HepG2 (cell line): ENCODE data around the gene RAP2A. TPM values are rescaled to one million over a fixed set of nuclear protein-coding genes. Genes with fewer than 3 reads are reported as not detected.

Experiments
- ATAC-seq: fragments of 200-7000 bp; cut with Tn5 transposase; 3 replicates; pipeline ENCODE4 v1.9.1; 2020; ENCODE audit warnings: mild to moderate bottlenecking, moderate library complexity
- BruUV-seq: library from RNA; stranded (reverse); fragments of 400-500 nt; replicated peaks from 2 replicates; lab custom pipeline; 2021; lab: Mats Ljungman, UMichigan
- CTCF ChIA-PET: fragments of 300-600 bp; formaldehyde crosslinking; extraction: SDS; loops from one replicate; lab custom pipeline; 2021; ENCODE audit warnings: low total read pairs, inconsistent platforms, low intra/inter-chr PET ratio; lab: Yijun Ruan, JAX
- POLR2A ChIA-PET: fragments of 350-600 bp; sonication (Branson Sonifier 250); formaldehyde crosslinking; loops from one replicate; lab custom pipeline; 2020; ENCODE audit warnings: antibody characterized with exemption, inconsistent platforms; lab: Yijun Ruan, JAX
- DNase-seq: peaks from one replicate; pipeline ENCODE4 v3.0.0-alpha.2; 2015; ENCODE audit warnings: low spot score
- FAIRE-seq: peaks from 3 replicates; lab custom pipeline; 2011; peaks lifted over from hg19 to GRCh38; lab: Jason Lieb, UNC
- H2AFZ ChIP-seq: one replicate; pipeline ENCODE4 v1.6.1; 2011; ENCODE audit warnings: low read length, inconsistent platforms
- H3K27ac ChIP-seq: fragments of 300-600 bp; 3 replicates; pipeline ENCODE4 v1.8.0; 2011; ENCODE audit warnings: mixed run types, mild to moderate bottlenecking, mixed read lengths, low read length, inconsistent platforms; ENCODE audit not compliant: insufficient read depth; ENCODE audit errors: extremely low read length
- H3K27me3 ChIP-seq, 2 experiments: fragments of 200-600 bp in 1 of 2; 2 replicates in 1 of 2; 3 replicates in 1 of 2; pipeline versions ENCODE4 v1.6.0 to v1.8.0; 2011; ENCODE audit warnings: low read length in 2 of 2, mild to moderate bottlenecking in 2 of 2, moderate library complexity in 2 of 2, inconsistent platforms in 1 of 2; ENCODE audit not compliant: insufficient read depth in 2 of 2, control insufficient read depth in 1 of 2
- H3K36me3 ChIP-seq, 2 experiments: fragments of 200-600 bp in 1 of 2; replicated peaks in 1 of 2; 2 replicates in 1 of 2; 3 replicates in 1 of 2; pipeline versions ENCODE4 v1.5.1 to v1.8.0; 2011; ENCODE audit warnings: low read length in 2 of 2, inconsistent platforms in 1 of 2; ENCODE audit not compliant: insufficient read depth in 2 of 2, control insufficient read depth in 1 of 2
- H3K4me1 ChIP-seq: 2 replicates; pipeline ENCODE4 v1.5.1; 2012; ENCODE audit warnings: low read length, inconsistent platforms; ENCODE audit not compliant: insufficient read depth
- H3K4me2 ChIP-seq: 2 replicates; pipeline ENCODE4 v1.6.0; 2011; ENCODE audit warnings: low read depth, low read length, inconsistent platforms
- H3K4me3 ChIP-seq, 3 experiments: fragments of 200-600 bp in 1 of 3; sonication (generic), shearing (Covaris generic) in 1 of 3; replicated peaks in 1 of 3; 2 replicates each; pipeline ENCODE4 v1.5.1; 2011 to 2016; ENCODE audit warnings: low read length in 3 of 3, inconsistent platforms in 2 of 3, low read depth in 2 of 3, mild to moderate bottlenecking in 2 of 3, control low read depth in 1 of 3, mixed read lengths in 1 of 3; ENCODE audit not compliant: insufficient read depth in 1 of 3
- H3K79me2 ChIP-seq: one replicate; pipeline ENCODE4 v1.6.1; 2011; ENCODE audit warnings: low read length, inconsistent platforms; ENCODE audit not compliant: insufficient read depth
- H3K9ac ChIP-seq: 2 replicates; pipeline ENCODE4 v1.6.0; 2011; ENCODE audit warnings: mild to moderate bottlenecking, low read depth, low read length, inconsistent platforms; ENCODE audit not compliant: insufficient read depth
- H3K9me3 ChIP-seq: 2 replicates; pipeline ENCODE4 v1.5.1; 2012; ENCODE audit warnings: mild to moderate bottlenecking, low read length
- H4K20me1 ChIP-seq: 2 replicates; pipeline ENCODE4 v1.6.0; 2011; ENCODE audit warnings: inconsistent platforms, mild to moderate bottlenecking, low read length, moderate library complexity; ENCODE audit not compliant: insufficient read depth
- JUN ChIP-seq: sonication (generic); formaldehyde crosslinking; IDR thresholded peaks from 2 replicates; pipeline ENCODE4 v1.4.0; 2020; ENCODE audit warnings: mild to moderate bottlenecking, missing genetic modification reagents
- SATB2 ChIP-seq: sonication (generic); formaldehyde crosslinking; IDR thresholded peaks from 2 replicates; pipeline ENCODE4 v1.5.0; 2020; ENCODE audit warnings: missing genetic modification reagents
- SP4 ChIP-seq: sonication (generic); formaldehyde crosslinking; IDR thresholded peaks from 2 replicates; pipeline ENCODE4 v1.8.1; 2023; ENCODE audit warnings: mild to moderate bottlenecking, missing genetic modification reagents
- ZSCAN21 ChIP-seq: sonication (generic); formaldehyde crosslinking; IDR thresholded peaks from 2 replicates; pipeline ENCODE4 v1.8.0; 2022; ENCODE audit warnings: mild to moderate bottlenecking, missing genetic modification reagents, moderate library complexity, borderline replicate concordance
- WGBS: methylation state at CpG from one replicate; pipeline ENCODE4 v1.1.6; 2017; ENCODE audit warnings: low lambda C conversion rate; 5-methylcytosine and 5-hydroxymethylcytosine counted together
- in situ Hi-C: cut with HindIII; loops from 2 replicates; pipeline ENCODE4 v1.10.0; 2017; ENCODE audit warnings: low pct_unique_long_range_greater_than_20kb; ENCODE audit not compliant: extremely low pct_ligation_motif_present
- intact Hi-C: fragments of 100-400 bp; cut with micrococcal nuclease; formaldehyde crosslinking; loops from one replicate; pipeline ENCODE4 v1.10.0; 2022; ENCODE audit not compliant: unreplicated experiment
- polyA plus RNA-seq, 8 experiments: library from polyadenylated mRNA; depleted of rRNA in 3 of 8; stranded (reverse) in 7 of 8; unstranded in 1 of 8; fragments of >200 nt; fragmentation: Illumina TruSeq in 4 of 8; extraction: Trizol in 4 of 8; gene quantifications; 2 replicates each; pipeline versions ENCODE4 v1.2.1 to v1.2.3, GENCODE V29; 2011 to 2016; ENCODE audit warnings: low read depth in 4 of 8, missing spikeins in 1 of 8, mixed read lengths in 1 of 8; ENCODE audit not compliant: insufficient read depth in 1 of 8
- total RNA-seq, 5 experiments: library from RNA; depleted of rRNA; stranded (reverse); fragments of >200 nt; fragmentation: Illumina TruSeq; extraction: Trizol; gene quantifications; 2 replicates each; pipeline ENCODE4 v1.2.3, GENCODE V29; 2016; ENCODE audit warnings: low read depth in 1 of 5
- TF ChIP-seq, protein P1 (sequence below): sonication (generic); formaldehyde crosslinking; IDR thresholded peaks from one replicate; pipeline ENCODE4 v1.5.1; 2020; ENCODE audit warnings: mild to moderate bottlenecking, missing genetic modification reagents; ENCODE audit errors: not compliant biosample characterization
- TF ChIP-seq, protein P2 (sequence below): sonication (generic); formaldehyde crosslinking; IDR thresholded peaks from 2 replicates; pipeline ENCODE4 v1.8.0; 2022; ENCODE audit warnings: mild to moderate bottlenecking, missing genetic modification reagents; ENCODE audit not compliant: insufficient replicate concordance
- TF ChIP-seq, protein P3 (sequence below): sonication (generic); formaldehyde crosslinking; IDR thresholded peaks from 2 replicates; pipeline ENCODE4 v1.8.1; 2023; ENCODE audit warnings: mild to moderate bottlenecking, inconsistent platforms, moderate library complexity, missing genetic modification reagents, borderline replicate concordance
- TF ChIP-seq, protein P4 (sequence below): sonication (generic); formaldehyde crosslinking; IDR thresholded peaks from 2 replicates; pipeline ENCODE4 v1.4.0; 2020; ENCODE audit warnings: missing genetic modification reagents
- TF ChIP-seq, protein P5 (sequence below): sonication (generic); formaldehyde crosslinking; IDR thresholded peaks from 2 replicates; pipeline ENCODE4 v1.4.0; 2020; ENCODE audit warnings: missing genetic modification reagents

RAP2A gene
- total and polyA plus RNA-seq, 2 of the 13 experiments (the other 11 are each of a cell fraction or from before 2014, with no cell fraction given): 9.9 to 23.1 TPM

DNA sequence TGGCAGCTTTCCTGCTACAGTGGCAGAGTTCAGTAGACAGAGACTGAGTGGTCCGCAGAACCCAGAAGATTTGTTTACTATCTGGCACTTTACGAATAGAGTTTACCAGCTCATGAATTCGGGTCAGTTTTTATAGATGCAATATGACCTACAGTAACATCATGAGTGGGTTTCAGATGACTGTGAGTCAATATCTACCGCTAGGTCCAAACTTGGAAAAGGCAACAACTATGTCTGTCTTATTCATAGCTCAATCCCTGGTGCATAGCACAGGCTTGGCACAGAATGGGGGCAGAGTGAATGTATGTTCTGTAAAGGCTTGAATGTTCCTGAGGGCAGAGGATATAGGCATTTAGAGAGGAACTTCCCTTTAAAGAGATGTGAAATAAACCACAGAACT is 65.2 kb downstream of the RAP2A start:
- no peak overlapping the region for H3K4me2 ChIP-seq
- TF ChIP-seq, protein P1, sequence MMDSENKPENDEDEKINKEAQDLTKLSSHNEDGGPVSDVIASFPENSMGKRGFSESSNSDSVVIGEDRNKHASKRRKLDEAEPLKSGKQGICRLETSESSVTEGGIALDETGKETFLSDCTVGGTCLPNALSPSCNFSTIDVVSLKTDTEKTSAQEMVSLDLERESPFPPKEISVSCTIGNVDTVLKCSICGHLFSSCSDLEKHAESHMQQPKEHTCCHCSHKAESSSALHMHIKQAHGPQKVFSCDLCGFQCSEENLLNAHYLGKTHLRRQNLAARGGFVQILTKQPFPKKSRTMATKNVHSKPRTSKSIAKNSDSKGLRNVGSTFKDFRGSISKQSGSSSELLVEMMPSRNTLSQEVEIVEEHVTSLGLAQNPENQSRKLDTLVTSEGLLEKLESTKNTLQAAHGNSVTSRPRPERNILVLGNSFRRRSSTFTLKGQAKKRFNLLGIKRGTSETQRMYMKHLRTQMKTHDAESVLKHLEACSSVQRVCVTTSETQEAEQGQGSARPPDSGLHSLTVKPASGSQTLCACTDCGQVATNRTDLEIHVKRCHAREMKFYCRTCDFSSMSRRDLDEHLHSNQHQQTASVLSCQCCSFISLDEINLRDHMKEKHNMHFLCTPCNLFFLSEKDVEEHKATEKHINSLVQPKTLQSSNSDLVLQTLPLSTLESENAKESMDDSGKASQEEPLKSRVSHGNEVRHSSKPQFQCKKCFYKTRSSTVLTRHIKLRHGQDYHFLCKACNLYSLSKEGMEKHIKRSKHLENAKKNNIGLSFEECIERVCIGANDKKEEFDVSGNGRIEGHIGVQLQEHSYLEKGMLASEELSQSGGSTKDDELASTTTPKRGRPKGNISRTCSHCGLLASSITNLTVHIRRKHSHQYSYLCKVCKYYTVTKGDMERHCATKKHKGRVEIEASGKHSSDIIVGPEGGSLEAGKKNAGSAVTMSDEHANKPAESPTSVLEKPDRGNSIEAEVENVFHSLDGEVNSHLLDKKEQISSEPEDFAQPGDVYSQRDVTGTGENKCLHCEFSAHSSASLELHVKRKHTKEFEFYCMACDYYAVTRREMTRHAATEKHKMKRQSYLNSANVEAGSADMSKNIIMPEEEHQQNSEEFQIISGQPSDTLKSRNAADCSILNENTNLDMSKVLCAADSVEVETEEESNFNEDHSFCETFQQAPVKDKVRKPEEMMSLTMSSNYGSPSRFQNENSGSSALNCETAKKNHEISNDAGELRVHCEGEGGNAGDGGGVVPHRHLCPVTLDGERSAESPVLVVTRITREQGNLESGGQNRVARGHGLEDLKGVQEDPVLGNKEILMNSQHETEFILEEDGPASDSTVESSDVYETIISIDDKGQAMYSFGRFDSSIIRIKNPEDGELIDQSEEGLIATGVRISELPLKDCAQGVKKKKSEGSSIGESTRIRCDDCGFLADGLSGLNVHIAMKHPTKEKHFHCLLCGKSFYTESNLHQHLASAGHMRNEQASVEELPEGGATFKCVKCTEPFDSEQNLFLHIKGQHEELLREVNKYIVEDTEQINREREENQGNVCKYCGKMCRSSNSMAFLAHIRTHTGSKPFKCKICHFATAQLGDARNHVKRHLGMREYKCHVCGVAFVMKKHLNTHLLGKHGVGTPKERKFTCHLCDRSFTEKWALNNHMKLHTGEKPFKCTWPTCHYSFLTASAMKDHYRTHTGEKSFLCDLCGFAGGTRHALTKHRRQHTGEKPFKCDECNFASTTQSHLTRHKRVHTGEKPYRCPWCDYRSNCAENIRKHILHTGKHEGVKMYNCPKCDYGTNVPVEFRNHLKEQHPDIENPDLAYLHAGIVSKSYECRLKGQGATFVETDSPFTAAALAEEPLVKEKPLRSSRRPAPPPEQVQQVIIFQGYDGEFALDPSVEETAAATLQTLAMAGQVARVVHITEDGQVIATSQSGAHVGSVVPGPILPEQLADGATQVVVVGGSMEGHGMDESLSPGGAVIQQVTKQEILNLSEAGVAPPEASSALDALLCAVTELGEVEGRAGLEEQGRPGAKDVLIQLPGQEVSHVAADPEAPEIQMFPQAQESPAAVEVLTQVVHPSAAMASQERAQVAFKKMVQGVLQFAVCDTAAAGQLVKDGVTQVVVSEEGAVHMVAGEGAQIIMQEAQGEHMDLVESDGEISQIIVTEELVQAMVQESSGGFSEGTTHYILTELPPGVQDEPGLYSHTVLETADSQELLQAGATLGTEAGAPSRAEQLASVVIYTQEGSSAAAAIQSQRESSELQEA: no peak
- TF ChIP-seq SP4 (CRISPR knock-in tag): no peak
- TF ChIP-seq, protein P2, sequence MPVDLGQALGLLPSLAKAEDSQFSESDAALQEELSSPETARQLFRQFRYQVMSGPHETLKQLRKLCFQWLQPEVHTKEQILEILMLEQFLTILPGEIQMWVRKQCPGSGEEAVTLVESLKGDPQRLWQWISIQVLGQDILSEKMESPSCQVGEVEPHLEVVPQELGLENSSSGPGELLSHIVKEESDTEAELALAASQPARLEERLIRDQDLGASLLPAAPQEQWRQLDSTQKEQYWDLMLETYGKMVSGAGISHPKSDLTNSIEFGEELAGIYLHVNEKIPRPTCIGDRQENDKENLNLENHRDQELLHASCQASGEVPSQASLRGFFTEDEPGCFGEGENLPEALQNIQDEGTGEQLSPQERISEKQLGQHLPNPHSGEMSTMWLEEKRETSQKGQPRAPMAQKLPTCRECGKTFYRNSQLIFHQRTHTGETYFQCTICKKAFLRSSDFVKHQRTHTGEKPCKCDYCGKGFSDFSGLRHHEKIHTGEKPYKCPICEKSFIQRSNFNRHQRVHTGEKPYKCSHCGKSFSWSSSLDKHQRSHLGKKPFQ (CRISPR knock-in tag): no peak
- no peak for TF ChIP-seq SATB2 (CRISPR knock-in tag)
- no peak for TF ChIP-seq JUN
- no peak for TF ChIP-seq ZSCAN21
- TF ChIP-seq, protein P3, sequence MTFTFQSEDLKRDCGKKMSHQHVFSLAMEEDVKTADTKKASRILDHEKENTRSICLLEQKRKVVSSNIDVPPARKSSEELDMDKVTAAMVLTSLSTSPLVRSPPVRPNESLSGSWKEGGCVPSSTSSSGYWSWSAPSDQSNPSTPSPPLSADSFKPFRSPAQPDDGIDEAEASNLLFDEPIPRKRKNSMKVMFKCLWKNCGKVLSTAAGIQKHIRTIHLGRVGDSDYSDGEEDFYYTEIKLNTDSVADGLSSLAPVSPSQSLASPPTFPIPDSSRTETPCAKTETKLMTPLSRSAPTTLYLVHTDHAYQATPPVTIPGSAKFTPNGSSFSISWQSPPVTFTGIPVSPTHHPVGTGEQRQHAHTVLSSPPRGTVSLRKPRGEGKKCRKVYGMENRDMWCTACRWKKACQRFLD (CRISPR knock-in tag): no peak
- TF ChIP-seq, protein P4, sequence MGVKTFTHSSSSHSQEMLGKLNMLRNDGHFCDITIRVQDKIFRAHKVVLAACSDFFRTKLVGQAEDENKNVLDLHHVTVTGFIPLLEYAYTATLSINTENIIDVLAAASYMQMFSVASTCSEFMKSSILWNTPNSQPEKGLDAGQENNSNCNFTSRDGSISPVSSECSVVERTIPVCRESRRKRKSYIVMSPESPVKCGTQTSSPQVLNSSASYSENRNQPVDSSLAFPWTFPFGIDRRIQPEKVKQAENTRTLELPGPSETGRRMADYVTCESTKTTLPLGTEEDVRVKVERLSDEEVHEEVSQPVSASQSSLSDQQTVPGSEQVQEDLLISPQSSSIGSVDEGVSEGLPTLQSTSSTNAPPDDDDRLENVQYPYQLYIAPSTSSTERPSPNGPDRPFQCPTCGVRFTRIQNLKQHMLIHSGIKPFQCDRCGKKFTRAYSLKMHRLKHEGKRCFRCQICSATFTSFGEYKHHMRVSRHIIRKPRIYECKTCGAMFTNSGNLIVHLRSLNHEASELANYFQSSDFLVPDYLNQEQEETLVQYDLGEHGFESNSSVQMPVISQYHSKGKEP (CRISPR knock-in tag): no peak
- TF ChIP-seq, protein P5, sequence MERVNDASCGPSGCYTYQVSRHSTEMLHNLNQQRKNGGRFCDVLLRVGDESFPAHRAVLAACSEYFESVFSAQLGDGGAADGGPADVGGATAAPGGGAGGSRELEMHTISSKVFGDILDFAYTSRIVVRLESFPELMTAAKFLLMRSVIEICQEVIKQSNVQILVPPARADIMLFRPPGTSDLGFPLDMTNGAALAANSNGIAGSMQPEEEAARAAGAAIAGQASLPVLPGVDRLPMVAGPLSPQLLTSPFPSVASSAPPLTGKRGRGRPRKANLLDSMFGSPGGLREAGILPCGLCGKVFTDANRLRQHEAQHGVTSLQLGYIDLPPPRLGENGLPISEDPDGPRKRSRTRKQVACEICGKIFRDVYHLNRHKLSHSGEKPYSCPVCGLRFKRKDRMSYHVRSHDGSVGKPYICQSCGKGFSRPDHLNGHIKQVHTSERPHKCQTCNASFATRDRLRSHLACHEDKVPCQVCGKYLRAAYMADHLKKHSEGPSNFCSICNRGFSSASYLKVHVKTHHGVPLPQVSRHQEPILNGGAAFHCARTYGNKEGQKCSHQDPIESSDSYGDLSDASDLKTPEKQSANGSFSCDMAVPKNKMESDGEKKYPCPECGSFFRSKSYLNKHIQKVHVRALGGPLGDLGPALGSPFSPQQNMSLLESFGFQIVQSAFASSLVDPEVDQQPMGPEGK: no peak

More for the DNA sequence above, 65.2 kb downstream of the RAP2A start:
- Histone ChIP-seq H3K9me3 (no peaks in the 10 kb centered on the region), H3K9ac (no peak overlapping the region), H3K27ac (no peak overlapping the region), H4K20me1 (no peaks in the 10 kb centered on the region), H3K4me1 (peaks cover 45% of the 10 kb centered on the region), H3K4me3 (no peak overlapping the region), H3K27me3 (no peaks in the 10 kb centered on the region; a peak in 1 of 5 replicates), H2AFZ (no peak overlapping the region), H3K36me3 (no peaks in the 10 kb centered on the region), H3K79me2 (no peaks in the 10 kb centered on the region)
- CTCF ChIA-PET: no interaction called here
- in situ Hi-C loops (no loop called here), intact Hi-C loops (no loop called here)
- POLR2A ChIA-PET: no interaction called here
- FAIRE-seq (no peak), DNase-seq (no peak), ATAC-seq (no peak)
- WGBS: 55% methylated on average over 4 of the region's 4 CpGs
- no TSS peak for BruUV-seq
